ENCODE data around the gene HHATL.

The HHATL gene

DNA sequence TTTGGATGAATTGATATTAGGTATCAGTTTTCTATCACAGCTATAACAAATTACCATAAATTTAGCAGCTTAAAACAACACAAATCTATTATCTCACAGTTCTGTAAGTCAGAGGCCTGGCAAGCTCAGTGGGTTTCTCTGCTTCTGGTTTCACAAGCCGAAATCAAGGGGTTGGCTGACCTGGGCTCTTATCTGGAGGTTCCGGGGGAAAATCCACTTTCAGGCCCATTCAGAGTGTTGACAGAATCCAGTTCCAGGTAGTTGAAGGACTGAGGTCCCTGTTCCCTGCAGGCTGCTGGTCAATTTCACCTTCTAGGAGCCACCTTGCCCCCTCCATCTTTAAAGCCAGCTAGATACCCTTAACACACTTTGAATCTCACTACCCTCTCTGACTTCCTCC, 11.1 kb upstream of the HHATL start (continued):
- no peak for TF ChIP-seq EGR2 (tag by site-specific recombination; IDR thresholded peaks at IDR 0.05; ENCODE audit: low read depth)
- TF ChIP-seq TCF7L2 (IDR thresholded peaks at IDR 0.05; ENCODE audit: borderline replicate concordance, low read depth, low read length), result no peak
- TF ChIP-seq FEZF1 (tag by site-specific recombination; IDR thresholded peaks at IDR 0.05), result no peak

- Histone ChIP-seq H3K9me3 (ENCODE audit: control insufficient read depth, insufficient read depth, low read depth, low read length) (no peaks in the 10 kb centered on the region), H3K4me1 (ENCODE audit: control insufficient read depth, insufficient read depth, low read length) (no peaks in the 10 kb centered on the region), H3K36me3 (ENCODE audit: control insufficient read depth in 2 of 2, insufficient read depth in 1 of 2, low read length in 2 of 2) (no peaks in the 10 kb centered on the region), H3K4me3 (ENCODE audit: low read depth, low read length) (no peak overlapping the region), H3K27ac (ENCODE audit: extremely low read depth, low read depth, low read length) (no peak overlapping the region)
- POLR2A ChIA-PET, result interaction anchor here (0.5 kb wide), 2 partner anchors 29 to 66 kb away, joined by 3 to 5 read pairs; no protein-coding TSS in a partner anchor
- TF ChIP-seq ZIC2 (tag by site-specific recombination; IDR thresholded peaks at IDR 0.05) (peak; percentile 45), ZBTB20 (tag by site-specific recombination; IDR thresholded peaks at IDR 0.05) (no peak), ZBTB1 (tag by site-specific recombination; IDR thresholded peaks at IDR 0.05) (no peak)
- CTCF ChIA-PET, result interaction anchor here (0.8 kb wide), 1 partner anchor 32 kb away, joined by 6 read pairs; no protein-coding TSS in a partner anchor
These were observed 10.2 kb upstream of the HHATL start for GRCh38 chr3:42712688-42713372.

- TF ChIP-seq ZEB2 (tag by site-specific recombination; IDR thresholded peaks at IDR 0.05) (no peak), ZNF423 (tag by site-specific recombination; IDR thresholded peaks at IDR 0.05) (no peak), ZBTB21 (tag by site-specific recombination; IDR thresholded peaks at IDR 0.05) (no peak), ZNF26 (tag by site-specific recombination; IDR thresholded peaks at IDR 0.05) (no peak), ZNF768 (tag by site-specific recombination; IDR thresholded peaks at IDR 0.05) (no peak), MYNN (tag by site-specific recombination; IDR thresholded peaks at IDR 0.05; ENCODE audit: borderline replicate concordance) (no peak), ZNF292 (tag by site-specific recombination; IDR thresholded peaks at IDR 0.05; ENCODE audit: borderline replicate concordance, low read depth) (no peak), ZIC2 (tag by site-specific recombination; IDR thresholded peaks at IDR 0.05) (no peak), ZNF776 (tag by site-specific recombination; IDR thresholded peaks at IDR 0.05; ENCODE audit: borderline replicate concordance) (no peak)
- TF ChIP-seq, protein P1, sequence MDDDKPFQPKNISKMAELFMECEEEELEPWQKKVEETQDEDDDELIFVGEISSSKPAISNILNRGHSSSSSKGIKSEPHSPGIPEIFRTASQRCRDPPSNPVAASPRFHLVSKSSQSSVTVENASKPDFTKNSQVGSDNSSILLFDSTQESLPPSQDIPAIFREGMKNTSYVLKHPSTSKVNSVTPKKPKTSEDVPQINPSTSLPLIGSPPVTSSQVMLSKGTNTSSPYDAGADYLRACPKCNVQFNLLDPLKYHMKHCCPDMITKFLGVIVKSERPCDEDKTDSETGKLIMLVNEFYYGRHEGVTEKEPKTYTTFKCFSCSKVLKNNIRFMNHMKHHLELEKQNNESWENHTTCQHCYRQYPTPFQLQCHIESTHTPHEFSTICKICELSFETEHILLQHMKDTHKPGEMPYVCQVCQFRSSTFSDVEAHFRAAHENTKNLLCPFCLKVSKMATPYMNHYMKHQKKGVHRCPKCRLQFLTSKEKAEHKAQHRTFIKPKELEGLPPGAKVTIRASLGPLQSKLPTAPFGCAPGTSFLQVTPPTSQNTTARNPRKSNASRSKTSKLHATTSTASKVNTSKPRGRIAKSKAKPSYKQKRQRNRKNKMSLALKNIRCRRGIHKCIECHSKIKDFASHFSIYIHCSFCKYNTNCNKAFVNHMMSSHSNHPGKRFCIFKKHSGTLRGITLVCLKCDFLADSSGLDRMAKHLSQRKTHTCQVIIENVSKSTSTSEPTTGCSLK (tag by site-specific recombination; IDR thresholded peaks at IDR 0.05), result no peak
- TF ChIP-seq, protein P2, sequence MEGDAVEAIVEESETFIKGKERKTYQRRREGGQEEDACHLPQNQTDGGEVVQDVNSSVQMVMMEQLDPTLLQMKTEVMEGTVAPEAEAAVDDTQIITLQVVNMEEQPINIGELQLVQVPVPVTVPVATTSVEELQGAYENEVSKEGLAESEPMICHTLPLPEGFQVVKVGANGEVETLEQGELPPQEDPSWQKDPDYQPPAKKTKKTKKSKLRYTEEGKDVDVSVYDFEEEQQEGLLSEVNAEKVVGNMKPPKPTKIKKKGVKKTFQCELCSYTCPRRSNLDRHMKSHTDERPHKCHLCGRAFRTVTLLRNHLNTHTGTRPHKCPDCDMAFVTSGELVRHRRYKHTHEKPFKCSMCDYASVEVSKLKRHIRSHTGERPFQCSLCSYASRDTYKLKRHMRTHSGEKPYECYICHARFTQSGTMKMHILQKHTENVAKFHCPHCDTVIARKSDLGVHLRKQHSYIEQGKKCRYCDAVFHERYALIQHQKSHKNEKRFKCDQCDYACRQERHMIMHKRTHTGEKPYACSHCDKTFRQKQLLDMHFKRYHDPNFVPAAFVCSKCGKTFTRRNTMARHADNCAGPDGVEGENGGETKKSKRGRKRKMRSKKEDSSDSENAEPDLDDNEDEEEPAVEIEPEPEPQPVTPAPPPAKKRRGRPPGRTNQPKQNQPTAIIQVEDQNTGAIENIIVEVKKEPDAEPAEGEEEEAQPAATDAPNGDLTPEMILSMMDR (tag by site-specific recombination; IDR thresholded peaks at IDR 0.05), result no peak
- H3K27ac ChIP-seq (ENCODE audit: extremely low read depth, low read depth, low read length), result no peak overlapping the region
- no peaks in the 10 kb centered on the region for H3K4me1 ChIP-seq (ENCODE audit: control insufficient read depth, insufficient read depth, low read length)
- POLR2A ChIA-PET, result interaction anchor here (0.5 kb wide), 1 partner anchor 67 kb away, joined by 3 read pairs; no protein-coding TSS in a partner anchor
- no peaks in the 10 kb centered on the region for H3K9me3 ChIP-seq (ENCODE audit: control insufficient read depth, insufficient read depth, low read depth, low read length)
- CTCF ChIA-PET, result interaction anchor here (0.8 kb wide), 1 partner anchor 32 kb away, joined by 6 read pairs; no protein-coding TSS in a partner anchor
- H3K36me3 ChIP-seq (ENCODE audit: control insufficient read depth in 2 of 2, insufficient read depth in 1 of 2, low read length in 2 of 2), result no peaks in the 10 kb centered on the region
- no peak overlapping the region for H3K4me3 ChIP-seq (ENCODE audit: low read depth, low read length)
These were observed 9.7 kb upstream of the HHATL start for GRCh38 chr3:42712344-42712648.
